Esophagus muscularis mucosa (tissue), 4 donors: Measurements from ENCODE around the gene KLRD1.

Source experiments
- CTCF ChIP-seq, 3 experiments: fragments of 200-600 bp in 2 of 3; fragments of 450-650 bp in 1 of 3; sonication (generic) in 2 of 3; IDR thresholded peaks; one replicate each; pipeline ENCODE4 v1.5.1; 2017 to 2019; ENCODE audit warnings: antibody characterized with exemption in 3 of 3, mild to moderate bottlenecking in 2 of 3, moderate library complexity in 1 of 3
- EP300 ChIP-seq: sonication (generic); formaldehyde crosslinking; IDR thresholded peaks from one replicate; pipeline ENCODE4 v1.6.1; 2017; ENCODE audit warnings: antibody characterized with exemption
- POLR2A ChIP-seq: fragments of 450-650 bp; IDR thresholded peaks from one replicate; pipeline ENCODE4 v1.6.1; 2017; ENCODE audit warnings: antibody characterized with exemption, moderate library complexity, mild to moderate bottlenecking, low read depth
- POLR2AphosphoS5 ChIP-seq, 2 donors: sonication (generic); formaldehyde crosslinking; IDR thresholded peaks; one replicate each; pipeline ENCODE4 v1.6.1; 2017; ENCODE audit warnings: antibody characterized with exemption in 2 of 2

- TF ChIP-seq POLR2A (no peak), CTCF (IDR thresholded peaks at IDR 0.05) (no peak), EP300 (no peak), POLR2AphosphoS5 (IDR thresholded peaks at IDR 0.05) (no peak)
Observed at GRCh38 chr12:10307630-10308029, at the start of gene KLRD1.
